ENCODE results near the gene FSCN2. TPM values are rescaled to one million over a fixed set of nuclear protein-coding genes. Genes with fewer than 3 reads are reported as not detected.
A peak's percentile ranks its signal among the peaks of the same experiment; 100 is the strongest.

The FSCN2 gene
- total RNA-seq, 4 donors from 2014 or later, result 1.2 to 7.9 (median 5.2) TPM

DNA sequence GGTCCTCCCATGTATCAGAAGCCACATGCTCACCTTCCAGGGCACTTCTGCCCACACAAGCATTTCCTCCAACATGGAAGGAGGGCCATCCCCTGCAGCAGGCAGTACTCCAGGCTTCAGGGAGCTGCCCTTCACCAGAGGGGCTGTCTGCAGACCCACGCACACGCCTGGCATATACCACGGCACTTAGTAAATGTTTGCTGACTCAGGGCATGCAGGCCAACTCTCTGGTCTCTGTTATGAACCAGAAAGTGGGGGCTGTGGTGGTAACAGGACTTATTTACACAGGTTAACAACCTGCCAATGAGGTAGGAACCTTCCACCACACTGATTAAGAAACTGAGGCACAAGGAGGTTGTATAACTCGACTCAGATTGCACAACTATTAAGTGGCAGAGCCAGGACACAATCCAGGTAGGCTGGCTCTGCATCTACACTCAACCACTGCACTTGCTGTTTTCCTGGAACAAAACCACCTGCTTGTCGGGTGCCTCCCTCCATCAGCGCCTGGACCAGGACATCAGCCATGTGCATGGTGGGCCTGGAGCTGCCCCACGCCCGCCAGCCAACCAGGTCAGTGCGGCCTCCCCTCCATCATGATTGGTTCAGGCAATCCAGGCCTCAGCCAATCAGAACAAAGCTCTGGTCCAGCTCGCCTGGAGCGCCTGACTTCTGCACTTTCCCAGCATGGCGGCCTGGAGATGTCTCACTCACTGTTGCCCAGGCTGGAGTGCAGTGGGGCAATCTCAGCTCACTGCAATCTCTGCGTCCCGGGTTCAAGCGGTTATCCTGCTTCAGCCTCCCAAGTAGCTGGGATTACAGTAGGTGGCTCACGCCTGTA is 34.8 kb upstream of the FSCN2 start:
- no peaks in the 10 kb centered on the region for H3K36me3 ChIP-seq
- no peak overlapping the region for H3K27ac ChIP-seq
- H3K4me1 ChIP-seq, result peaks cover 0 to 23% (median 3%) of the 10 kb centered on the region in 4 donors
- H3K9me3 ChIP-seq, result no peaks in the 10 kb centered on the region
- H3K4me3 ChIP-seq, result no peak overlapping the region
- TF ChIP-seq CTCF (IDR thresholded peaks at IDR 0.05) (no peak), POLR2A (IDR thresholded peaks at IDR 0.05) (no peak)
- H3K27me3 ChIP-seq, result no peaks in the 10 kb centered on the region
- no peak for DNase-seq

DNA sequence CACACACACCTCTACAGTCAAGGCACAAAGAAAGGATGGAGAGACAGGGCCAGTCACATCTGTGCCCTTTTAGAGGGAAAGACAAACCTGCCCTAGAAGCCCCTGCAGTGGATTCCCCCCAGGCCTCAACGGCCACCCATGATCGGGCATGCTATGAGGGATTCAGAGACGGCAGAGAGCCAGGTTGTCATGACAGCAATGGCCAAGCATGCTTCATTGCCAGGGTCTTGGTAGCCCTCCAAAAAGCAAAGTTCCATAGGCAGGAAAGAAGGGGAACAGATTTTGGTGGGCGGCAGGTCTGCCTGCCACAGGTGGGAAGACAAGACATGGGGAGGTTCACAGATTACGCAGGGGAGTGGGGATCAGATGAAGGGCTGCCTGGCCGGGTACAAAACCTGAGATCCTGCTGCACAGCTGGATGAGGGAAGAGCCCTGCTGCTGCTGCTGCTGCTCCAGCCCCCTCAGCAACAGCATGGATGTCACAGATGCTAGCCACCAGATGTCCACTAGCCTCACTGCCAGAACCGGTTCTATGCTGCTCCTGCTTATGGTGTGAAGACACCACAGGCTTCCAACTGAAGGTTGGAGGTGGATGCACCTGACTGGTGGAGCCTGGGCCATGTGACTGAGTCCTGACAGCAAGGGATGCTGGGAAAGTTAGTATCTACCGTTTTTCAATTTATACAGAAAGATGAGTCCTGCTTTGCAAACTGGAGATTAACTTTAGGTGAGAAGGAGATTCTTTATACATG is 33.4 kb upstream of the FSCN2 start:
- H3K9me3 ChIP-seq, result no peaks in the 10 kb centered on the region

GRCh38 chr17:81498953-81499600 is 29.1 kb upstream of the FSCN2 start:
- Histone ChIP-seq H3K36me3 (no peaks in the 10 kb centered on the region), H3K27me3 (no peaks in the 10 kb centered on the region), H3K27ac (no peak overlapping the region), H3K4me1 (no peaks in the 10 kb centered on the region), H3K4me3 (no peak overlapping the region), H3K9me3 (no peaks in the 10 kb centered on the region)
- no peak for TF ChIP-seq CTCF (IDR thresholded peaks at IDR 0.05)
- no peak for TF ChIP-seq POLR2A (IDR thresholded peaks at IDR 0.05)
- peak in 1 of 3 donors; percentile 45 for DNase-seq

More for the DNA sequence above, 33.4 kb upstream of the FSCN2 start:
- no peak for DNase-seq
- no peak for TF ChIP-seq POLR2A (IDR thresholded peaks at IDR 0.05)
- TF ChIP-seq CTCF (IDR thresholded peaks at IDR 0.05), result no peak
- peaks cover 0 to 13% (median 0%) of the 10 kb centered on the region in 4 donors for H3K4me1 ChIP-seq
- H3K27ac ChIP-seq, result no peak overlapping the region
- no peaks in the 10 kb centered on the region for H3K27me3 ChIP-seq
- no peaks in the 10 kb centered on the region for H3K36me3 ChIP-seq
- no peak overlapping the region for H3K4me3 ChIP-seq

- Histone ChIP-seq H3K36me3 (no peaks in the 10 kb centered on the region), H3K4me1 (no peaks in the 10 kb centered on the region), H3K9me3 (no peaks in the 10 kb centered on the region), H3K4me3 (no peak overlapping the region), H3K27ac (no peak overlapping the region), H3K27me3 (no peaks in the 10 kb centered on the region)
- no peak for DNase-seq
- TF ChIP-seq POLR2A (IDR thresholded peaks at IDR 0.05) (no peak), CTCF (IDR thresholded peaks at IDR 0.05) (no peak)
Measured at GRCh38 chr17:81499601-81499970, 28.6 kb upstream of the FSCN2 start.

DNA sequence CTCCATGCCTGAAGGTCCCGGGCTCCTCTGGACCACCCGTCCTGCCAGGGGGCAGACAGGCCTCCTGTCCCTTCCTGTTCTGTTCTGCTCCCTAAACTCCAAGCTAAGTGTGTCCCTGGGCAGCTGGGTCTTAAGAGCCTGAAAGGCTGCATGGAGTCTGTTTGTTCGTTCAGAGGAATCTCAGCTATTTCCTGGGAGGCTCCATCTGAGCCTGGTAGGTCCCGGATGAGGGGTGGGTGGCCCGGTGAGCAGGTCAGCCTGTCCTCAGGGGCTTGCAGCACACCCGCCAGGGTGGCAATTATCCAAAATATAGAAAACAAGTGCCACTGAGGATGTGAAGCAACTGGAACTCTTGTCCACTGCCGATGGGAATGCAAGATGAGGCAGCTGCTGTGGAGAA is 28.1 kb upstream of the FSCN2 start:
- H3K9me3 ChIP-seq, result no peaks in the 10 kb centered on the region
- peak in 1 of 3 donors; percentile 35 for DNase-seq
- H3K4me3 ChIP-seq, result no peak overlapping the region
- H3K36me3 ChIP-seq, result no peaks in the 10 kb centered on the region
- no peaks in the 10 kb centered on the region for H3K27me3 ChIP-seq
- no peaks in the 10 kb centered on the region for H3K4me1 ChIP-seq
- TF ChIP-seq CTCF (IDR thresholded peaks at IDR 0.05) (no peak), POLR2A (IDR thresholded peaks at IDR 0.05) (no peak)
- H3K27ac ChIP-seq, result no peak overlapping the region

Measured in Peyer's patch (tissue), 4 donors.